Adrenal gland (tissue), 12 donors: ENCODE results near the gene CALML5. TPM values are rescaled to one million over a fixed set of nuclear protein-coding genes. Genes with fewer than 3 reads are reported as not detected.

Experiments used
- DNase-seq, 7 donors: peaks; one replicate each; pipeline ENCODE4 v3.0.0-alpha.2; 2019 to 2020
- H3K27ac ChIP-seq, 5 donors: fragments of 200-600 bp; sonication (generic) in 4 of 5; 1 replicate in 3 of 5; 2 replicates in 2 of 5; pipeline versions ENCODE4 v1.5.1 to v1.8.0; 2016 to 2020; ENCODE audit warnings: mild to moderate bottlenecking in 1 of 5
- H3K27me3 ChIP-seq: fragments of 200-600 bp; 2 replicates; pipeline ENCODE4 v1.8.0; 2021
- H3K36me3 ChIP-seq, 2 donors: fragments of 200-600 bp; replicated peaks in 1 of 2; 1 replicate in 1 of 2; 2 replicates in 1 of 2; pipeline versions ENCODE4 v1.5.1 to v1.8.0; 2018 to 2022
- H3K4me1 ChIP-seq, 2 donors: fragments of 200-600 bp; replicated peaks in 1 of 2; 1 replicate in 1 of 2; 2 replicates in 1 of 2; pipeline versions ENCODE4 v1.5.1 to v1.8.0; 2018 to 2021
- H3K4me3 ChIP-seq, 4 donors: fragments of 200-600 bp; sonication (generic) in 3 of 4; one replicate each; pipeline ENCODE4 v1.5.1; 2016 to 2018
- H3K9me3 ChIP-seq, 3 donors: fragments of 200-600 bp; sonication (generic) in 1 of 3; replicated peaks in 1 of 3; 1 replicate in 2 of 3; 2 replicates in 1 of 3; pipeline versions ENCODE4 v1.5.1 to v1.8.0; 2016 to 2021
- CTCF ChIP-seq, 6 experiments: fragments of 450-650 bp in 4 of 6; fragments of 200-600 bp in 2 of 6; sonication (generic) in 1 of 6; IDR thresholded peaks; 1 replicate in 5 of 6; 2 replicates in 1 of 6; pipeline versions ENCODE4 v1.5.1 to v1.8.0; 2016 to 2021; ENCODE audit warnings: antibody characterized with exemption in 6 of 6, mild to moderate bottlenecking in 2 of 6, moderate library complexity in 1 of 6
- POLR2A ChIP-seq, 2 donors: fragments of 450-650 bp; IDR thresholded peaks; one replicate each; pipeline ENCODE4 v1.6.1; 2017; ENCODE audit warnings: antibody characterized with exemption in 2 of 2, mild to moderate bottlenecking in 2 of 2, moderate library complexity in 1 of 2
- WGBS, 4 donors: extraction: QIAGEN DNeasy Blood & Tissue Kit in 2 of 4; methylation state at CpG; one replicate each; pipeline versions ENCODE4 v1.1.5 to v1.1.7; 2013 to 2017; 5-methylcytosine and 5-hydroxymethylcytosine counted together
- intact Hi-C, 2 donors: fragments of 100-400 bp; cut with DNase I; formaldehyde crosslinking; loops; one replicate each; pipeline versions ENCODE4 v1.14.1 to v1.15.0; 2022 to 2023
- polyA plus RNA-seq, 3 donors: library from polyadenylated mRNA; stranded (reverse); fragments of 200-250 nt in 2 of 3; fragments of 350-450 nt in 1 of 3; fragmentation: Illumina TruSeq in 1 of 3; extraction: RNeasy Lipid Tissue Mini Kit (QIAGEN cat#74804) in 1 of 3; gene quantifications; one replicate each; pipeline ENCODE4 v1.2.3, GENCODE V29; 2013 to 2014
- total RNA-seq, 9 donors: library from RNA; depleted of rRNA in 4 of 9; stranded (reverse); fragments of >200 nt in 4 of 9; fragments of 120-200 nt in 1 of 9; fragmentation: NEBNext Ultra II Directional in 1 of 9; extraction: Animal tissue kit (Norgen Biotek cat#: 25700) in 1 of 9; gene quantifications; one replicate each; pipeline versions ENCODE4 v1.1.0 to v1.2.4, GENCODE V29; 2013 to 2023
- donor health status: healthy with polysubstance abuse.
- donor health status: Bipolar disorder and iron deficiency.
- donor health status: DM: yes; HTN: yes; CAD: no.
- donor health status: DM: no; HTN: no; CAD: no.
- donor health status: DM: no; HTN: no; CAD: no.
- donor health status: DM: yes; HTN: yes; CAD: no.

The CALML5 gene
- total and polyA plus RNA-seq, 12 donors, result not detected

GRCh38 chr10:5488272-5489161 is 10.9 kb downstream of the CALML5 start:
- WGBS, 4 donors, result 81 to 89% (median 89%) methylated on average over 17 to 27 of the region's 27 CpGs
- intact Hi-C loops, result no loop called here
- H3K9me3 ChIP-seq, result no peaks in the 10 kb centered on the region
- no peaks in the 10 kb centered on the region for H3K36me3 ChIP-seq
- DNase-seq, result no peak
- H3K4me3 ChIP-seq, result no peak overlapping the region
- H3K27ac ChIP-seq, result no peak overlapping the region
- H3K27me3 ChIP-seq, result no peaks in the 10 kb centered on the region
- TF ChIP-seq POLR2A (IDR thresholded peaks at IDR 0.05), result no peak
- no peak for TF ChIP-seq CTCF (IDR thresholded peaks at IDR 0.05)
- no peaks in the 10 kb centered on the region for H3K4me1 ChIP-seq

GRCh38 chr10:5486853-5487235 is 12.5 kb downstream of the CALML5 start:
- Histone ChIP-seq H3K27ac (no peak overlapping the region), H3K36me3 (no peaks in the 10 kb centered on the region), H3K4me3 (no peak overlapping the region), H3K9me3 (no peaks in the 10 kb centered on the region), H3K27me3 (no peaks in the 10 kb centered on the region), H3K4me1 (no peaks in the 10 kb centered on the region)
- DNase-seq, result no peak
- 73 to 80% (median 77%) methylated on average over 6 to 9 of the region's 9 CpGs for WGBS, 4 donors
- TF ChIP-seq CTCF (IDR thresholded peaks at IDR 0.05) (no peak), POLR2A (IDR thresholded peaks at IDR 0.05) (no peak)
- intact Hi-C loops, result no loop called here

- Histone ChIP-seq H3K4me3 (no peak overlapping the region), H3K9me3 (no peaks in the 10 kb centered on the region), H3K27me3 (no peaks in the 10 kb centered on the region), H3K4me1 (no peaks in the 10 kb centered on the region), H3K27ac (no peak overlapping the region), H3K36me3 (no peaks in the 10 kb centered on the region)
- intact Hi-C loops, result no loop called here
- WGBS, 4 donors, result 76 to 88% (median 80%) methylated on average over 10 to 13 of the region's 13 CpGs
- TF ChIP-seq POLR2A (IDR thresholded peaks at IDR 0.05) (no peak), CTCF (IDR thresholded peaks at IDR 0.05) (no peak)
- DNase-seq, result no peak
Observed at GRCh38 chr10:5485948-5486852, 13.2 kb downstream of the CALML5 start.

- DNase-seq, result no peak
- Histone ChIP-seq H3K27ac (no peak overlapping the region), H3K27me3 (no peaks in the 10 kb centered on the region), H3K4me3 (no peak overlapping the region), H3K9me3 (no peaks in the 10 kb centered on the region), H3K4me1 (no peaks in the 10 kb centered on the region), H3K36me3 (no peaks in the 10 kb centered on the region)
- intact Hi-C loops, result no loop called here
- no peak for TF ChIP-seq POLR2A (IDR thresholded peaks at IDR 0.05)
- TF ChIP-seq CTCF (IDR thresholded peaks at IDR 0.05), result no peak
- 74 to 84% (median 82%) methylated on average over 14 of the region's 14 CpGs for WGBS, 4 donors
Observed at GRCh38 chr10:5485290-5485689, 14.1 kb downstream of the CALML5 start.
